ENCODE results near the gene PDE3B.
"Not testable (repeated sequence)": the region's sequence is repeated elsewhere in the genome, so short reads cannot be mapped to it uniquely, and the experiment has no call there.

DNA sequence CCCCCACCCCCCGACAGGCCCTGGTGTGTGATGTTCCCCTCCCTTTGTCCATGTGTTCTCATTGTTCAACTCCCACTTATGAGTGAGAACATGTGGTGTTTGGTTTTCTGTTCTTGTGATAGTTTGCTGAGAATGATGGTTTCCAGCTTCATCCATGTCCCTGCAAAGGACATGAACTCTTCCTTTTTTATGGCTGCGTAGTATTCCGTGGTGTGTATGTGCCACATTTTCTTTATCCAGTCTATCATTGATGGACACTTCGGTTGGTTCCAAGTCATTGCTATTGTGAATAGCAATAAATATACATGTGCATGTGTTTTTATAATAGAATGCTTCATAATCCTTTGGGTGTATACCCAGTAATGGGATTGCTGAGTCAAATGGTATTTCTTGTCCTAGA lies 152.4 kb downstream of the PDE3B start:
- TF ChIP-seq RAD21 (IDR thresholded peaks at IDR 0.05; ENCODE audit: low read length); POLR2AphosphoS5 (IDR thresholded peaks at IDR 0.05; ENCODE audit: low read depth, low read length); RFX5 (IDR thresholded peaks at IDR 0.05; ENCODE audit: low read length); RCOR1 (IDR thresholded peaks at IDR 0.05; ENCODE audit: low read length); SIN3A (IDR thresholded peaks at IDR 0.05; ENCODE audit: borderline replicate concordance, low read depth, low read length); FOXJ3 (CRISPR knock-in tag; IDR thresholded peaks at IDR 0.05); EZH2phosphoT487 (IDR thresholded peaks at IDR 0.05; ENCODE audit: borderline replicate concordance, low read depth): not testable (repeated sequence)
- TF ChIP-seq, protein P1, sequence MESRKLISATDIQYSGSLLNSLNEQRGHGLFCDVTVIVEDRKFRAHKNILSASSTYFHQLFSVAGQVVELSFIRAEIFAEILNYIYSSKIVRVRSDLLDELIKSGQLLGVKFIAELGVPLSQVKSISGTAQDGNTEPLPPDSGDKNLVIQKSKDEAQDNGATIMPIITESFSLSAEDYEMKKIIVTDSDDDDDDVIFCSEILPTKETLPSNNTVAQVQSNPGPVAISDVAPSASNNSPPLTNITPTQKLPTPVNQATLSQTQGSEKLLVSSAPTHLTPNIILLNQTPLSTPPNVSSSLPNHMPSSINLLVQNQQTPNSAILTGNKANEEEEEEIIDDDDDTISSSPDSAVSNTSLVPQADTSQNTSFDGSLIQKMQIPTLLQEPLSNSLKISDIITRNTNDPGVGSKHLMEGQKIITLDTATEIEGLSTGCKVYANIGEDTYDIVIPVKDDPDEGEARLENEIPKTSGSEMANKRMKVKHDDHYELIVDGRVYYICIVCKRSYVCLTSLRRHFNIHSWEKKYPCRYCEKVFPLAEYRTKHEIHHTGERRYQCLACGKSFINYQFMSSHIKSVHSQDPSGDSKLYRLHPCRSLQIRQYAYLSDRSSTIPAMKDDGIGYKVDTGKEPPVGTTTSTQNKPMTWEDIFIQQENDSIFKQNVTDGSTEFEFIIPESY (IDR thresholded peaks at IDR 0.05; ENCODE audit: borderline replicate concordance, low read depth), result not testable (repeated sequence)
- TF ChIP-seq, protein P2, sequence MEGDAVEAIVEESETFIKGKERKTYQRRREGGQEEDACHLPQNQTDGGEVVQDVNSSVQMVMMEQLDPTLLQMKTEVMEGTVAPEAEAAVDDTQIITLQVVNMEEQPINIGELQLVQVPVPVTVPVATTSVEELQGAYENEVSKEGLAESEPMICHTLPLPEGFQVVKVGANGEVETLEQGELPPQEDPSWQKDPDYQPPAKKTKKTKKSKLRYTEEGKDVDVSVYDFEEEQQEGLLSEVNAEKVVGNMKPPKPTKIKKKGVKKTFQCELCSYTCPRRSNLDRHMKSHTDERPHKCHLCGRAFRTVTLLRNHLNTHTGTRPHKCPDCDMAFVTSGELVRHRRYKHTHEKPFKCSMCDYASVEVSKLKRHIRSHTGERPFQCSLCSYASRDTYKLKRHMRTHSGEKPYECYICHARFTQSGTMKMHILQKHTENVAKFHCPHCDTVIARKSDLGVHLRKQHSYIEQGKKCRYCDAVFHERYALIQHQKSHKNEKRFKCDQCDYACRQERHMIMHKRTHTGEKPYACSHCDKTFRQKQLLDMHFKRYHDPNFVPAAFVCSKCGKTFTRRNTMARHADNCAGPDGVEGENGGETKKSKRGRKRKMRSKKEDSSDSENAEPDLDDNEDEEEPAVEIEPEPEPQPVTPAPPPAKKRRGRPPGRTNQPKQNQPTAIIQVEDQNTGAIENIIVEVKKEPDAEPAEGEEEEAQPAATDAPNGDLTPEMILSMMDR (IDR thresholded peaks at IDR 0.05), result not testable (repeated sequence)
- TF ChIP-seq, protein P3, sequence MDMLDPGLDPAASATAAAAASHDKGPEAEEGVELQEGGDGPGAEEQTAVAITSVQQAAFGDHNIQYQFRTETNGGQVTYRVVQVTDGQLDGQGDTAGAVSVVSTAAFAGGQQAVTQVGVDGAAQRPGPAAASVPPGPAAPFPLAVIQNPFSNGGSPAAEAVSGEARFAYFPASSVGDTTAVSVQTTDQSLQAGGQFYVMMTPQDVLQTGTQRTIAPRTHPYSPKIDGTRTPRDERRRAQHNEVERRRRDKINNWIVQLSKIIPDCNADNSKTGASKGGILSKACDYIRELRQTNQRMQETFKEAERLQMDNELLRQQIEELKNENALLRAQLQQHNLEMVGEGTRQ (IDR thresholded peaks at IDR 0.05; ENCODE audit: borderline replicate concordance, low read depth, low read length), result not testable (repeated sequence)
- TF ChIP-seq, protein P4, sequence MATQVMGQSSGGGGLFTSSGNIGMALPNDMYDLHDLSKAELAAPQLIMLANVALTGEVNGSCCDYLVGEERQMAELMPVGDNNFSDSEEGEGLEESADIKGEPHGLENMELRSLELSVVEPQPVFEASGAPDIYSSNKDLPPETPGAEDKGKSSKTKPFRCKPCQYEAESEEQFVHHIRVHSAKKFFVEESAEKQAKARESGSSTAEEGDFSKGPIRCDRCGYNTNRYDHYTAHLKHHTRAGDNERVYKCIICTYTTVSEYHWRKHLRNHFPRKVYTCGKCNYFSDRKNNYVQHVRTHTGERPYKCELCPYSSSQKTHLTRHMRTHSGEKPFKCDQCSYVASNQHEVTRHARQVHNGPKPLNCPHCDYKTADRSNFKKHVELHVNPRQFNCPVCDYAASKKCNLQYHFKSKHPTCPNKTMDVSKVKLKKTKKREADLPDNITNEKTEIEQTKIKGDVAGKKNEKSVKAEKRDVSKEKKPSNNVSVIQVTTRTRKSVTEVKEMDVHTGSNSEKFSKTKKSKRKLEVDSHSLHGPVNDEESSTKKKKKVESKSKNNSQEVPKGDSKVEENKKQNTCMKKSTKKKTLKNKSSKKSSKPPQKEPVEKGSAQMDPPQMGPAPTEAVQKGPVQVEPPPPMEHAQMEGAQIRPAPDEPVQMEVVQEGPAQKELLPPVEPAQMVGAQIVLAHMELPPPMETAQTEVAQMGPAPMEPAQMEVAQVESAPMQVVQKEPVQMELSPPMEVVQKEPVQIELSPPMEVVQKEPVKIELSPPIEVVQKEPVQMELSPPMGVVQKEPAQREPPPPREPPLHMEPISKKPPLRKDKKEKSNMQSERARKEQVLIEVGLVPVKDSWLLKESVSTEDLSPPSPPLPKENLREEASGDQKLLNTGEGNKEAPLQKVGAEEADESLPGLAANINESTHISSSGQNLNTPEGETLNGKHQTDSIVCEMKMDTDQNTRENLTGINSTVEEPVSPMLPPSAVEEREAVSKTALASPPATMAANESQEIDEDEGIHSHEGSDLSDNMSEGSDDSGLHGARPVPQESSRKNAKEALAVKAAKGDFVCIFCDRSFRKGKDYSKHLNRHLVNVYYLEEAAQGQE (IDR thresholded peaks at IDR 0.05; ENCODE audit: low read depth, low read length), result not testable (repeated sequence)

All from SK-N-SH (cell line).